Type B pancreatic cell (in vitro differentiated cells): ENCODE measurements around the gene AGPAT3. TPM values are rescaled to one million over a fixed set of nuclear protein-coding genes. Genes with fewer than 3 reads are reported as not detected.

Experiments
- DNase-seq: peaks from one replicate; pipeline ENCODE4 v3.0.0; 2021; ENCODE audit warnings: mixed read lengths; ENCODE audit not compliant: unreplicated experiment; ENCODE audit errors: extremely low spot score
- H3K27ac Mint-ChIP-seq: 2 replicates; pipeline ENCODE4 v1.8.0; 2021; ENCODE audit warnings: mild to moderate bottlenecking, mixed read lengths
- H3K27me3 Mint-ChIP-seq: 2 replicates; pipeline ENCODE4 v1.8.0; 2021; ENCODE audit warnings: mixed read lengths
- H3K36me3 Mint-ChIP-seq: 2 replicates; pipeline ENCODE4 v1.8.0; 2021; ENCODE audit warnings: mixed read lengths
- H3K4me1 Mint-ChIP-seq: one replicate; pipeline ENCODE4 v1.8.0; 2021; ENCODE audit warnings: mixed read lengths; ENCODE audit not compliant: unreplicated experiment
- H3K4me3 Mint-ChIP-seq: 2 replicates; pipeline ENCODE4 v1.8.0; 2021; ENCODE audit warnings: mild to moderate bottlenecking, mixed read lengths
- H3K9me3 Mint-ChIP-seq: 2 replicates; pipeline ENCODE4 v1.8.0; 2021; ENCODE audit warnings: mixed read lengths
- CTCF ChIP-seq: fragments of 200-600 bp; sonication (generic); conservative IDR thresholded peaks from 2 replicates; pipeline ENCODE4 v1.5.0; 2021; ENCODE audit warnings: antibody characterized with exemption, mild to moderate bottlenecking
- total RNA-seq: library from RNA; stranded (reverse); gene quantifications from 2 replicates; pipeline ENCODE4 v1.2.1, GENCODE V29; 2021; ENCODE audit warnings: low replicate concordance

Gene AGPAT3
- total RNA-seq, 1 donor from 2014 or later: 59.2 TPM

DNA sequence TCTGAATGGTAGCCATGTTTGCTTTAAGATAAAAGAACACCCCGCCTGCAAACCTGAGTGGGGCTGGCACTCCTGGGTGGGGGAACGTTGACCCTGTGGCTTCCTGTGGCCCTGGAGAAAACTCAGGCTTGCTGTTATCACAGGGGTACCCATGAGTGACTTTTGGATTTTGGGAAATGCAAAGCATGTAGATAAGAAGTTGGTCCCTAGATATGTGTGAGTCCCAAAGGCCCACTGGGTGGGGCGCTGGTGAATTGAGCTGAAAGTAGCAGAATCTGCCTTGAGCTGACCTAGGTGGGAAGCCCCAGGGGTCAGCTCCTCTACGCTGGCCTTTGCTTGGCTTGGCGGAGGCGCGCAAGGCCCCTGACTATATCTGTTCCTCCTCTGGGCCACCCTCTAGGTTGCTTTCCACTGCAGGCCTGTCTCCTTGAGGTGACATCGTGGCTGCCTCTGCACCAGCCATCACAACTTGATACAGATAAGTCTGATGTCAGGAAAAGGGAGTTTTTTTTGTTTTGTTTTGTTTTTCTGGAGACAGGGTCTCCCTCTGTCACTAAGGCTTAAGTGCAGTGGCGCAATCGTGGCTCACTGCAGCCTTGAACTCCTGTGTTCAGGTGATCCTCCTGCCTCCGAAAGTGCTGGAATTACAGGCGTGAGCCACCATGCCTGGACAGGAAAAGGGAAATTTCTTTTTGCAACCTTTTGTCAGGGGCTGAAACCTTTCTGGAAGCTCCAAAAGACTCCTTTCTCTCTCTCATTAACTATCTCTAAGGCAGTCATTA lies 72.2 kb downstream of the AGPAT3 start:
- no peak overlapping the region for H3K4me3 Mint-ChIP-seq
- TF ChIP-seq CTCF: no peak
- H3K27me3 Mint-ChIP-seq: no peaks in the 10 kb centered on the region

GRCh38 chr21:43937891-43938309 lies 72.9 kb downstream of the AGPAT3 start:
- H3K36me3 Mint-ChIP-seq: peaks cover 3% of the 10 kb centered on the region

More for the DNA sequence above, 72.2 kb downstream of the AGPAT3 start:
- H3K36me3 Mint-ChIP-seq: peaks cover 6% of the 10 kb centered on the region
- H3K9me3 Mint-ChIP-seq: no peaks in the 10 kb centered on the region
- peaks cover 26% of the 10 kb centered on the region for H3K4me1 Mint-ChIP-seq
- H3K27ac Mint-ChIP-seq: no peak overlapping the region
- no peak for DNase-seq

GRCh38 chr21:43938751-43939442 lies 73.9 kb downstream of the AGPAT3 start:
- peak; percentile 92 for TF ChIP-seq CTCF
- H3K27me3 Mint-ChIP-seq: no peaks in the 10 kb centered on the region
- H3K9me3 Mint-ChIP-seq: no peaks in the 10 kb centered on the region
- DNase-seq: peak; percentile 81
- H3K4me3 Mint-ChIP-seq: peak overlapping the region; percentile 55
- H3K27ac Mint-ChIP-seq: peak overlapping the region; percentile 80
- peaks cover 18% of the 10 kb centered on the region for H3K4me1 Mint-ChIP-seq
- H3K36me3 Mint-ChIP-seq: no peaks in the 10 kb centered on the region

More at GRCh38 chr21:43937891-43938309, 72.9 kb downstream of the AGPAT3 start:
- TF ChIP-seq CTCF: no peak
- no peak overlapping the region for H3K4me3 Mint-ChIP-seq
- H3K27ac Mint-ChIP-seq: no peak overlapping the region
- H3K27me3 Mint-ChIP-seq: no peaks in the 10 kb centered on the region
- H3K9me3 Mint-ChIP-seq: no peaks in the 10 kb centered on the region
- H3K4me1 Mint-ChIP-seq: peaks cover 23% of the 10 kb centered on the region
- no peak for DNase-seq

DNA sequence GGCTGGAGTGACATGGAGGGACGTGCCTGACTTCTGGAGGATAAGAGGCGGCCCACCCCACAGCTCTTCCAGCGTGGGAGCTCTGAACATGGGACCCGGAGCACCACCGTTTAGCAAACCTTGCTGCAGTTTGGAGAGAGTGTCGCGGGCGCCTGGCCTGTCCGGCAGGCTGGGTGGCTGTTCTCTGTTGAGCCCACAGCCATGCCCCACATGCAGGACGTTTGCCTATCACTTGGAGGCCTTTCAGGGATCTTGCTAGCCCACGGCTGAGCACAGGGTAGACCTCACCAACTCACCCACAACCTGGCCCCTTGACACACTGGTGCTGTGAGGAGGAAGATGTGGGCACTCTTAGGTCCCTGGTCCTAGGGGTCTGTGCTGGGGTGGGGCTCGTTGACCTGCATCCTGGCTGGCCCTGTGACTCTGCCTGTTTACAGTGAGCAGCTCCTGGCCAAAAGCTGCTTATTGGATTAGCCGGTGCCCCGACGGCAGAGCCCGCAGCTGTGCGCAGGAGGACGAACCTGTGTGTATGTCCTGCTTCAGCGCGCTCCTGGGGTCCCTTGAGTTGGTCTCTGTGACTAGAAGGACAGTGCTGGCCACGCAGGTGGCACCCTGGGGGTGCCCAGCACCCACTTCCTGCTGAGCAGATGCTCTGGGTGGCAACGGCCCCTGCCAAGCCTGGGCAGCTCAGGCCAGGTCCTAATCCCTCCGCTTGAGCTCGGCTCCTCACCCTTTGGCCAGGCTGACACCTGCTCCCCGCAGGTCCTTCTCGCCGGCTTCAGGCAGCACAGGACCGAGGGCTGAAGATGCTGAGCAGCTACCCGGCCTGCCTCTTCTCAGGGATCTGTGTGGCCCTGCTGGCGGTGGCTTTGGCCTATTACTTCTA lies 74.7 kb downstream of the AGPAT3 start:
- no peaks in the 10 kb centered on the region for H3K9me3 Mint-ChIP-seq
- peak; percentile 65 for DNase-seq
- no peaks in the 10 kb centered on the region for H3K36me3 Mint-ChIP-seq
- TF ChIP-seq CTCF: no peak
- H3K4me1 Mint-ChIP-seq: peaks cover 26% of the 10 kb centered on the region
- H3K27me3 Mint-ChIP-seq: no peaks in the 10 kb centered on the region
- H3K27ac Mint-ChIP-seq: no peak overlapping the region
- no peak overlapping the region for H3K4me3 Mint-ChIP-seq

DNA sequence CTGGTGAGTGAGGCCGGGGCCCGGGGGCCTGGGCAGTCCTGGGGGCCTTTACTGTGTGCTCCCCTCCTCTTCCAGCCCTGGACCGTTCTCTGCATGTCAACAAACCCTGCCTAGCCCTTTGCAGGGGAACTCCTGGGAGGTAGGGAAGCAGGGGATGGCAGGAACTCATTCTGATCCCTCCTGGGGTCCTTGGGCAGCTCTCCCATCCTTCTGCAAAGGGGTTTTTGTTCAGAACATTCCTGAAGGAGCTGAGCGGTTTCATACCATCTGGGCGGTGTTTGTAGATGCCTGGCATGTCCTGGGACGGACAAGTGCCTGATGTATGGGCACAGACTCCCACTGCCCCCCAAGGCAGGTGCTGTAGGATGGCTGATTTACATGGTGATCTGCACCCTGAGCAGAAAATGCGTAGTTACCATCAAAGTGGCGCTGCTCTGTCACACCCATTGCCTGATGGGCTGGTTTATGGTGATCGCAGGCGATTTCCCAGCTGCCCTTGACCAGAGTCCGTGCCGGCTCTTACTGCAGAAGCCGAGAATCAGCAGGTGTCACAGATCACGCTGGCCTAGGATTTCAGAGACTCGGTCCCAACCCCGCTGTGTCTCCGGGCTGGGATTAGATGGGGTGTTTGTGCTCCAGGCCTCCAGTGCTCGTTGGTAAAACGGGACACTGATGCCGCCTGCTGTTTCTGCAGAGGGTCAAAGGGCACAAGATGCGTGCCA lies 75.5 kb downstream of the AGPAT3 start:
- TF ChIP-seq CTCF: no peak
- Mint-ChIP-seq H3K4me3 (no peak overlapping the region), H3K4me1 (peaks cover 26% of the 10 kb centered on the region), H3K36me3 (no peaks in the 10 kb centered on the region), H3K9me3 (no peaks in the 10 kb centered on the region), H3K27ac (no peak overlapping the region), H3K27me3 (no peaks in the 10 kb centered on the region)
- no peak for DNase-seq
